Measurements from ENCODE around the gene SEMA6D. TPM values are rescaled to one million over a fixed set of nuclear protein-coding genes. Genes with fewer than 3 reads are reported as not detected.

Gene SEMA6D
- total RNA-seq, 4 donors from 2014 or later = 3.2 to 14.2 (median 11.8) TPM

- Histone ChIP-seq H3K9me3 (peaks cover 0 to 9% (median 0%) of the 10 kb centered on the region in 3 donors), H3K27me3 (no peaks in the 10 kb centered on the region), H3K4me3 (no peak overlapping the region), H3K36me3 (no peaks in the 10 kb centered on the region), H3K27ac (no peak overlapping the region), H3K4me1 (no peaks in the 10 kb centered on the region)
- 42 to 48% methylated on average over 3 of the region's 3 CpGs for WGBS, 2 donors (ENCODE audit: low coverage in 1 of 2)
- no peak for ATAC-seq
- TF ChIP-seq POLR2AphosphoS5 (IDR thresholded peaks at IDR 0.05) (no peak), POLR2A (IDR thresholded peaks at IDR 0.05) (no peak), EP300 (IDR thresholded peaks at IDR 0.05) (no peak)
- TF ChIP-seq, protein P1, sequence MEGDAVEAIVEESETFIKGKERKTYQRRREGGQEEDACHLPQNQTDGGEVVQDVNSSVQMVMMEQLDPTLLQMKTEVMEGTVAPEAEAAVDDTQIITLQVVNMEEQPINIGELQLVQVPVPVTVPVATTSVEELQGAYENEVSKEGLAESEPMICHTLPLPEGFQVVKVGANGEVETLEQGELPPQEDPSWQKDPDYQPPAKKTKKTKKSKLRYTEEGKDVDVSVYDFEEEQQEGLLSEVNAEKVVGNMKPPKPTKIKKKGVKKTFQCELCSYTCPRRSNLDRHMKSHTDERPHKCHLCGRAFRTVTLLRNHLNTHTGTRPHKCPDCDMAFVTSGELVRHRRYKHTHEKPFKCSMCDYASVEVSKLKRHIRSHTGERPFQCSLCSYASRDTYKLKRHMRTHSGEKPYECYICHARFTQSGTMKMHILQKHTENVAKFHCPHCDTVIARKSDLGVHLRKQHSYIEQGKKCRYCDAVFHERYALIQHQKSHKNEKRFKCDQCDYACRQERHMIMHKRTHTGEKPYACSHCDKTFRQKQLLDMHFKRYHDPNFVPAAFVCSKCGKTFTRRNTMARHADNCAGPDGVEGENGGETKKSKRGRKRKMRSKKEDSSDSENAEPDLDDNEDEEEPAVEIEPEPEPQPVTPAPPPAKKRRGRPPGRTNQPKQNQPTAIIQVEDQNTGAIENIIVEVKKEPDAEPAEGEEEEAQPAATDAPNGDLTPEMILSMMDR (IDR thresholded peaks at IDR 0.05) = no peak
Observed at GRCh38 chr15:47781527-47781926, 64.2 kb downstream of the SEMA6D start.

DNA sequence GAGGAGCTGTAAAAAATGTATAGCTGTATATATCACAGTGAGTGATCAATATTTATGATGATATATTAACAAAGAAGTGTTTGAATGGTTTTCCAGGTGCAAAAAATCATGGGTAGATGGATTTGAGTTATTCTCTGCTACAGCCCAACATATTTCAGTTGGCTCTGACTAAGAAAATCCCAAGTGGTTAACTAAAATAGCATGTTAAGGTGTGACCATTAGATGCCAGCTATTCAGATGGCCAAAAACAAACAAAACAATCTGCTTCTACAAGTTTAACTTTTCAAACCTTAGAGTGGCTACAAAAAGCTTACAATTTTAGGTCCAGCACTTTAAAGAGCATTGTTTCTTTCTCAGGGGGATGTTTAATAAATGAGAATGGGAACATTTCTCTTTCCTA is 67.5 kb downstream of the SEMA6D start:
- TF ChIP-seq EP300 (IDR thresholded peaks at IDR 0.05) = no peak
- no peak for TF ChIP-seq POLR2AphosphoS5 (IDR thresholded peaks at IDR 0.05)
- TF ChIP-seq, protein P1 (IDR thresholded peaks at IDR 0.05) = no peak
- no peak for TF ChIP-seq POLR2A (IDR thresholded peaks at IDR 0.05)
- peaks cover 0 to 9% (median 0%) of the 10 kb centered on the region in 3 donors for H3K9me3 ChIP-seq
- no peaks in the 10 kb centered on the region for H3K36me3 ChIP-seq
- no peaks in the 10 kb centered on the region for H3K27me3 ChIP-seq
- H3K4me3 ChIP-seq = no peak overlapping the region
- no peaks in the 10 kb centered on the region for H3K4me1 ChIP-seq
- no peak overlapping the region for H3K27ac ChIP-seq
- ATAC-seq = no peak

- Histone ChIP-seq H3K27me3 (no peaks in the 10 kb centered on the region), H3K36me3 (no peaks in the 10 kb centered on the region), H3K9me3 (peaks cover 0 to 9% (median 0%) of the 10 kb centered on the region in 3 donors), H3K27ac (no peak overlapping the region), H3K4me3 (no peak overlapping the region), H3K4me1 (no peaks in the 10 kb centered on the region)
- TF ChIP-seq POLR2AphosphoS5 (IDR thresholded peaks at IDR 0.05) (no peak), POLR2A (IDR thresholded peaks at IDR 0.05) (no peak), EP300 (IDR thresholded peaks at IDR 0.05) (no peak)
- TF ChIP-seq, protein P1 (IDR thresholded peaks at IDR 0.05) = no peak
- 68 to 90% methylated on average over 4 of the region's 4 CpGs for WGBS, 2 donors (ENCODE audit: low coverage in 1 of 2)
- no peak for ATAC-seq
Observed at GRCh38 chr15:47786371-47786770, 69.1 kb downstream of the SEMA6D start.

DNA sequence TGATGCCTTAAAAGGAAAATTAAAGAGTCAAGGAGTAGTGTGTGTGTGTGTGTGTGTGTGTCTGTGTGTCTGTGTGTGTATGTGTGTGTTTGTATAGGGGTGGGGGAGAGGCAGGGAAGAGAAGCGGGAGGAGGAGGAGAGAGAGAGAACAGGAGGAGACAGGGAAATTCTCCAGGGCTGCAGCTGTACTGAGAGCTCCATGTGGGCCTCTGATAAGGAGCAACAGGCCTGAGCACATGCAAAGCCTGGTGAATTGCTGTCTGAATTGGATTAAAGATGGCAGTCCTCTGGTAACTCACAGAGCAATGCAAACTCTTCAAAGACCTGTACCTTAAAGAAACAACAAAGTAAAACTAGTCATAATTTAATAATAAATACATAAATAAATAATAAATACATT is 70.6 kb downstream of the SEMA6D start:
- H3K4me3 ChIP-seq = no peak overlapping the region
- no peak for ATAC-seq
- no peaks in the 10 kb centered on the region for H3K36me3 ChIP-seq
- no peak overlapping the region for H3K27ac ChIP-seq
- no peaks in the 10 kb centered on the region for H3K4me1 ChIP-seq
- H3K9me3 ChIP-seq = peaks cover 0 to 8% (median 0%) of the 10 kb centered on the region in 3 donors
- WGBS, 2 donors (ENCODE audit: low coverage in 1 of 2) = 92% methylated on average over 1 of the region's 1 CpG; no CpG with 5 or more reads in 1 of the 2 donors
- TF ChIP-seq POLR2AphosphoS5 (IDR thresholded peaks at IDR 0.05) (no peak), EP300 (IDR thresholded peaks at IDR 0.05) (no peak), POLR2A (IDR thresholded peaks at IDR 0.05) (no peak)
- TF ChIP-seq, protein P1 (IDR thresholded peaks at IDR 0.05) = no peak
- H3K27me3 ChIP-seq = no peaks in the 10 kb centered on the region

- WGBS, 2 donors (ENCODE audit: low coverage in 1 of 2) = 22 to 28% methylated on average over 3 of the region's 3 CpGs
- Histone ChIP-seq H3K9me3 (peaks cover 0 to under 1% (median 0%) of the 10 kb centered on the region in 3 donors), H3K4me1 (no peaks in the 10 kb centered on the region), H3K36me3 (no peaks in the 10 kb centered on the region), H3K27me3 (no peaks in the 10 kb centered on the region), H3K4me3 (no peak overlapping the region), H3K27ac (no peak overlapping the region)
- TF ChIP-seq, protein P1 (IDR thresholded peaks at IDR 0.05) = no peak
- TF ChIP-seq EP300 (IDR thresholded peaks at IDR 0.05) (no peak), POLR2AphosphoS5 (IDR thresholded peaks at IDR 0.05) (no peak), POLR2A (IDR thresholded peaks at IDR 0.05) (no peak)
- no peak for ATAC-seq
Observed at GRCh38 chr15:47788685-47789084, 71.4 kb downstream of the SEMA6D start.

Data from gastroesophageal sphincter (tissue), 4 donors.